Effector memory CD4-positive, alpha-beta T cell (primary cell): ENCODE data around the gene CDK11B.

ENCODE experiments used
- DNase-seq, 3 donors: peaks; one replicate each; pipeline ENCODE4 v3.0.0-alpha.2; 2020
- H3K27ac ChIP-seq: 2 replicates; pipeline ENCODE4 v1.7.0; 2013; ENCODE audit warnings: mild to moderate bottlenecking, low read length, moderate library complexity; ENCODE audit not compliant: insufficient read depth, poor library complexity, severe bottlenecking
- H3K27me3 ChIP-seq: replicated peaks from 2 replicates; pipeline ENCODE4 v1.7.0; 2013; ENCODE audit warnings: mild to moderate bottlenecking, low read length; ENCODE audit not compliant: insufficient read depth, control insufficient read depth, poor library complexity, severe bottlenecking
- H3K36me3 ChIP-seq: 2 replicates; pipeline ENCODE4 v1.7.0; 2013; ENCODE audit warnings: mild to moderate bottlenecking, low read length, moderate library complexity; ENCODE audit not compliant: control insufficient read depth, insufficient read depth
- H3K4me1 ChIP-seq: 2 replicates; pipeline ENCODE4 v1.7.0; 2013; ENCODE audit warnings: low read length, mild to moderate bottlenecking; ENCODE audit not compliant: control insufficient read depth, insufficient read depth, poor library complexity, severe bottlenecking
- H3K4me3 ChIP-seq: 2 replicates; pipeline ENCODE4 v1.7.0; 2013; ENCODE audit warnings: low read length, low read depth, mild to moderate bottlenecking; ENCODE audit not compliant: insufficient read depth, poor library complexity, severe bottlenecking
- H3K9me3 ChIP-seq: 2 replicates; pipeline ENCODE4 v1.7.0; 2013; ENCODE audit warnings: mild to moderate bottlenecking, low read length, moderate library complexity; ENCODE audit not compliant: control insufficient read depth

CDK11B gene

GRCh38 chr1:1615256-1616044 lies 43.4 kb downstream of the CDK11B start, which contains the start of gene MIB2:
TSS of gene MIB2 (plus strand) at chr1:1615500. CDS start at chr1:1623453, 7,953 bp downstream.
- Histone ChIP-seq H3K4me3 (peak within 1 kb of the TSS; percentile 100), H3K27ac (peak within 1 kb of the TSS; percentile 100), H3K9me3 (no peaks in the 10 kb centered on the region), H3K36me3 (no peaks in the 10 kb centered on the region), H3K27me3 (no peaks in the 10 kb centered on the region), H3K4me1 (peaks cover 14% of the 10 kb centered on the region)
- peak; percentile 96 to 98 (median 98) for DNase-seq

GRCh38 chr1:1614954-1615255 lies 43.9 kb downstream of the CDK11B start:
- no peaks in the 10 kb centered on the region for H3K36me3 ChIP-seq
- H3K27ac ChIP-seq: peak overlapping the region; percentile 100
- peak overlapping the region; percentile 100 for H3K4me3 ChIP-seq
- H3K27me3 ChIP-seq: no peaks in the 10 kb centered on the region
- no peaks in the 10 kb centered on the region for H3K9me3 ChIP-seq
- no peak for DNase-seq
- H3K4me1 ChIP-seq: peaks cover 14% of the 10 kb centered on the region

- Histone ChIP-seq H3K9me3 (no peaks in the 10 kb centered on the region), H3K27ac (peak overlapping the region; percentile 100), H3K27me3 (no peaks in the 10 kb centered on the region), H3K4me3 (peak overlapping the region; percentile 100), H3K4me1 (peaks cover 14% of the 10 kb centered on the region), H3K36me3 (no peaks in the 10 kb centered on the region)
- peak; percentile 30 to 51 (median 48) for DNase-seq
Observed at GRCh38 chr1:1614204-1614953, 44.4 kb downstream of the CDK11B start.

- peak overlapping the region; percentile 100 for H3K27ac ChIP-seq
- H3K36me3 ChIP-seq: no peaks in the 10 kb centered on the region
- peaks cover 14% of the 10 kb centered on the region for H3K4me1 ChIP-seq
- DNase-seq: no peak
- peak overlapping the region; percentile 100 for H3K4me3 ChIP-seq
- no peaks in the 10 kb centered on the region for H3K9me3 ChIP-seq
- H3K27me3 ChIP-seq: no peaks in the 10 kb centered on the region
Observed at GRCh38 chr1:1613509-1614082, 45.2 kb downstream of the CDK11B start.

- H3K36me3 ChIP-seq: no peaks in the 10 kb centered on the region
Observed at GRCh38 chr1:1612104-1612400, 46.8 kb downstream of the CDK11B start.

GRCh38 chr1:1610796-1611195 lies 48.0 kb downstream of the CDK11B start:
- no peaks in the 10 kb centered on the region for H3K27me3 ChIP-seq
- no peaks in the 10 kb centered on the region for H3K36me3 ChIP-seq
- H3K4me3 ChIP-seq: no peak overlapping the region
- DNase-seq: no peak
- H3K9me3 ChIP-seq: no peaks in the 10 kb centered on the region
- peaks cover 14% of the 10 kb centered on the region for H3K4me1 ChIP-seq
- no peak overlapping the region for H3K27ac ChIP-seq

More at GRCh38 chr1:1612104-1612400, 46.8 kb downstream of the CDK11B start:
- Histone ChIP-seq H3K27me3 (no peaks in the 10 kb centered on the region), H3K27ac (no peak overlapping the region), H3K4me1 (peaks cover 15% of the 10 kb centered on the region), H3K9me3 (no peaks in the 10 kb centered on the region), H3K4me3 (no peak overlapping the region)
- DNase-seq: no peak

- DNase-seq: no peak
- Histone ChIP-seq H3K27me3 (no peaks in the 10 kb centered on the region), H3K4me3 (no peak overlapping the region)
Observed at GRCh38 chr1:1609822-1610485, 48.9 kb downstream of the CDK11B start.

GRCh38 chr1:1606232-1606631 lies 52.6 kb downstream of the CDK11B start:
- H3K4me3 ChIP-seq: no peak overlapping the region
- H3K4me1 ChIP-seq: peaks cover 7% of the 10 kb centered on the region
- H3K27me3 ChIP-seq: no peaks in the 10 kb centered on the region
- no peaks in the 10 kb centered on the region for H3K36me3 ChIP-seq
- H3K27ac ChIP-seq: no peak overlapping the region
- no peaks in the 10 kb centered on the region for H3K9me3 ChIP-seq
- DNase-seq: no peak

More at GRCh38 chr1:1609822-1610485, 48.9 kb downstream of the CDK11B start:
- peaks cover 14% of the 10 kb centered on the region for H3K4me1 ChIP-seq
- H3K36me3 ChIP-seq: no peaks in the 10 kb centered on the region
- no peaks in the 10 kb centered on the region for H3K9me3 ChIP-seq
- no peak overlapping the region for H3K27ac ChIP-seq

- no peaks in the 10 kb centered on the region for H3K9me3 ChIP-seq
- DNase-seq: no peak
- H3K27ac ChIP-seq: no peak overlapping the region
- H3K4me1 ChIP-seq: peaks cover 7% of the 10 kb centered on the region
- no peak overlapping the region for H3K4me3 ChIP-seq
- no peaks in the 10 kb centered on the region for H3K27me3 ChIP-seq
- no peaks in the 10 kb centered on the region for H3K36me3 ChIP-seq
Observed at GRCh38 chr1:1605724-1606123, 53.1 kb downstream of the CDK11B start.
